HPDE6-E6E7 (cell line): ENCODE data around the gene ZSWIM2.
"Not testable (repeated sequence)": the region's sequence is repeated elsewhere in the genome, so short reads cannot be mapped to it uniquely, and the experiment has no call there.

Experiments used
- DNase-seq: peaks from one replicate; pipeline ENCODE4 v3.0.0; 2011; ENCODE audit warnings: missing footprints; ENCODE audit errors: extremely low spot score

Gene ZSWIM2

DNA sequence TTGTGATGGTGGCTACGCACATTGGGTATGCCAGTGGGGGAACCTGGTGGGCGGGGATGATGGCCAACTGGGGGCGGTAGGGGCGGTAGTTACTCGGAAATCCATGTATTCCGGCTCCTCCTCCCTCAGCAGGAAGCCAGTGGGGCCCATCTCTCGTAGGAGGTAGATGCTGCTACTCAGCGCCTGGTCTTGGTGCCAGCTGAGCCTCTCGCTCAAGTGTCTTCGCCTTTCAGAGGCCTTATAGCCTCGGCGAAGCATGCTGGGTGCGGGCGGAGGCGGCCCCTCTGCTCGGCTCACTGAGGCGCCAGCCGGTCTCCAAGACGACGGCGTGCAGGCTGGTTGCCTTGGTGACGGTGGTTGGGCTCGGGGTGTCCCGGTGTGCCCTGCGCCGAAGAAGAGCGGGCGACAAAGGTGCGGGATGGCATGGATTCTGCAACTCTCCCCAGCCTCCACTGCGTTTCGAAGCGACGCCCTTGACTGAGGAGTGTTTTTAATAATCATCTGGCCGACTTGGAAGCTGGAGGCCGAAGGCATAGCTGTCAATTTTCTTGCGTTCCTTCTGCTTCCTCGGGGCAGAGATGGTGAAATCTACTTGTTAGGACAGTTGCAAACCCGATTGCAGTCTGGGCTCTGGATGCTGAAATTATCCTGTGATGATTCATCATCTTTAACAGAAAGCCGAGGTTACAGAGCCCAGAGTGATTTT is at the start of gene ZSWIM2:
Gene ZSWIM2 (minus strand): TSS at position 298 of the 706 bp plus-strand sequence. CDS start 40 bp downstream, at position 258.
- peak; percentile 50 for DNase-seq

DNA sequence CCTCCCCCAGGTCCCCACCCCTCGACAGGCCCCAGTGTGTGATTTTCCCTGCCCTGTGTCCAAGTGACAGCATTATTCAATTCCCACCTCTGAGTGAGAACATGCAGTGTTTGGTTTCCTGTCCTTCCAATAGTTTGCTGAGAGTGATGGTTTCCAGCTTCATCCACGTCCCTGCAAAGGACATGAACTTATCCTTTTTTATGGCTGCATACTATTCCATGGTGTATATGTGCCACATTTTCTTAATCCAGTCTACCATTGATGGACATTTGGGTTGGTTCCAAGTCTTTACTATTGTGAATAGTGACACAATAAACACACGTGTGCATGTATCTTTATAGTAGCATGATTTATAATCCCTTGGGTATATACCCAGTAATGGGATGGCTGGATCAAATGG is 47.2 kb upstream of the ZSWIM2 start:
- not testable (repeated sequence) for DNase-seq

DNA sequence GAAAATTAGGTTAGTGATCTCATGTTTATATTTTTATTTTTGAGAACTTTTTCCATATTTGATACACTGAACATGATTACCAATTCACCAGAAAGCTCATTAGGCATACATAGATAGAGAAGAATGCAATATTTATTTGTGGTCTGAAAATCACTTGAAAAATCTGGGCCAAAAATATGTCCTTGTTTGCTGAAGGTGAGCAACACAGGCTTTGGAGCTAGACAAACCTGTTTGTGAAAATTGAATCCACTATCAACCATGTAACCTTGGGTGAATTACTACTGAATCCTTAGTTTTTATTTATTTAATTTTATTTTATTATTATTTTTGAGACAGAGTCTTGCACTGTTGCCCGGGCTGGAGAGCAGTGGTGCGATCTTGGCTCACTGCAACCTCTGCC is 46.5 kb upstream of the ZSWIM2 start:
- DNase-seq = no peak

GRCh38 chr2:186894478-186894877 is 45.5 kb upstream of the ZSWIM2 start:
- no peak for DNase-seq

DNA sequence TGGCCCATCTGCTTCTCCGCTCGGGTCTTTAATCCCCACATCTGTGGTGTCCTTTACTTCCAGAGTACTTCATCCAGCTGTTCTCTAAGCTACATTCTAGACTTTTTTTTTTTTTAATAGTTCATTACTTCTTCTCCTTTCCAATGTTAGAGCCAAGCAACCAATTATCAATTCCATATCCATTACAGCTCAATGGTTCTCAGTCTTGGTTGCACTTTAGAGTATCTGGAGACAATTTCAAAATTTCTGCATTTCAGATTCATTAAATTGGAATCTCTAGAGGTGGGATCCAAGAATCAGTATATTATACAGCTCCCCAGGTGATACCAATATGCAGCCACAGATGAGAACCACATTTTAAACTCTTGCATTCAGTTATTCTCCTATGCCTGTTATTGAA is 43.9 kb upstream of the ZSWIM2 start:
- no peak for DNase-seq

GRCh38 chr2:186891185-186891621 is 42.2 kb upstream of the ZSWIM2 start:
- DNase-seq = peak; percentile 10

DNA sequence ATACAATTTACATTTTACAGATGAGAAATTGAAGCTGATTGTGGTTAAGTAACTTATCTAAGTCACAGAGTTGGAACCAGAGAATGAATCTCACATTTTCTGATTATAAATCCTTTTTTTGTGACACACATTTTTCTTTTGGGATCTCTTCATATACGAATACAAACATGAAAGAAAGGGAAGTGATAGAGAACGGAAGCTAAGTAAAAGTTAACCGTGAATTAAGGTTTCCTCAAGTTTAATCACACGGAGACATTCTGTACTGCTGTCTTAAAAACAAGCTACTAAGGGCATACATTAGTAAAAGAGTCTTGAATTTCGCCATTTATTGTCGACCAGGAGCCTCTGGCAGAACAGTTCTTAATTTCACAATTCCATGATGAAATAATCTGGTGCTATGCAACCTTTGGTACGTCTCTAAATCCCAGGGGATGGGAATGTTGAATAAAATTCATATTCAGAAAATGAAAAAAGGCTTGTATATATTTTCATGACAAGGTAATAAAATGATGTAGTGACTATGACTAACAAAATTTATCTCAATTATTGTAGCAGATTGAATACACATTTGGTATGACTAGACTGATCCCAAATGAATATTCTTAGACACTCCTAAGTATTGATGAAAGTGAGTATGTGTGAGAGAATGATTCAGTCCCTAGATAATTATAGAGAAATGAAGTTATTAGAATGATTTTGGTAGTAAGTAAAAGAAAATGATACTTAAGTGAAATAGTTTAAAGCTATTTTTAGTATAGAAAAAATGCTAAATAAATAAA is 40.3 kb upstream of the ZSWIM2 start:
- DNase-seq = no peak

- no peak for DNase-seq
Observed at GRCh38 chr2:186887107-186888090, 38.4 kb upstream of the ZSWIM2 start.

DNA sequence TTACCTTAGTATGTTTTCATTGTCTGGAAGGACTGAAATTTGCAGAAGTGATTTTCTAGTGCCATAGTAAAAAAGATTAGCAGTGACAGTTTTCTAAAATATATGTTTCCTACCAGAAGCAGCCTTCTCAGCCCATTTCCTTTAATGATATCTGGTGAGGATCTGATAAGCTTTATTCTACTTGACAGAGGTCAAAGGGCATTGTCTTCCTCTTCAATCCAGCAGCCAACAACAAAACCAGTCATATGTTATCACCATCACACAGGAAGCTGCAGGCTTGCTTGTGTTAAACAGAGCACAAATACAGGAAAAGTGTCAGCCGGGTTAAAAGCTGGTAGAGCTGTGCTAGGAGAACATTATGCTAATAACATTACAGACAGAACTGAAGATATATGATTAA is 35.6 kb upstream of the ZSWIM2 start:
- DNase-seq = no peak

DNA sequence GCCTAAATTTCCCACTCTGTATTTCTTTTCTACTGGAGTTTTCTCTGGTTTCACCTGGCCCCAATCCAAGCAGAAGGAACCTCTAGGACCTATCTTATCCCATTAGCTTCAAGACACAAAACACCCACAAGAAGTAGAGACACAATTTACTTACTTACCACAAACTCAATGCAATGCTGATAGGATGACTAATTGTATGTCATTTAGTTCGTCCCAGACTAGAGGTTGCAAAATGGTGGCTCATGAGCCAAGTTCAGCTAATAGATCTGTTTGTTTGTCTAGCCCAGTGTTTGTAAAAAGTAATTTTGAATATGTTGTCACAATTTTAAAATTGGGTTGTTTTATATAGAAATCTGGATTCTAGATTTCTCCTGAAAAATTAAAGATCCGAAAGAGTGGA is 34.7 kb upstream of the ZSWIM2 start:
- DNase-seq = no peak

GRCh38 chr2:186882511-186883071 is 33.6 kb upstream of the ZSWIM2 start:
- no peak for DNase-seq

GRCh38 chr2:186881660-186882059 is 32.7 kb upstream of the ZSWIM2 start:
- no peak for DNase-seq

GRCh38 chr2:186879312-186879711 is 30.3 kb upstream of the ZSWIM2 start:
- no peak for DNase-seq

DNA sequence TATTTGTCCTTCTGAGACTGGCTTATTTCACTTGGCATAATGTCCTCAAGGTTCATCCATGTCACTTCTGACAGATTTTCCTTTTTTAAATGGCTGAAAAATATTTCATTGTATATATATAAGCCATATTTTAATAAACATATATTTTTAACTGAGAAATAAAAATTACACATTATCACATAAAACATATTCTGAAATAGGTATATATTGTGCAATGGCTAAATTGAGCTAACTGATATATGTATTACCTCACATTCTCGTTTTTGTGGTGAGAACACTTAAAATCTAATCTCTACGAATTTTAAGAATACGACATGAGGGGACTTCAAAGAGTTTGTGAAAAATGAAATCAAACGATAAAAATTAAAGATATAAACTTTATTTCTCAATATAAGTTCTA is 25.7 kb upstream of the ZSWIM2 start:
- DNase-seq = no peak

DNA sequence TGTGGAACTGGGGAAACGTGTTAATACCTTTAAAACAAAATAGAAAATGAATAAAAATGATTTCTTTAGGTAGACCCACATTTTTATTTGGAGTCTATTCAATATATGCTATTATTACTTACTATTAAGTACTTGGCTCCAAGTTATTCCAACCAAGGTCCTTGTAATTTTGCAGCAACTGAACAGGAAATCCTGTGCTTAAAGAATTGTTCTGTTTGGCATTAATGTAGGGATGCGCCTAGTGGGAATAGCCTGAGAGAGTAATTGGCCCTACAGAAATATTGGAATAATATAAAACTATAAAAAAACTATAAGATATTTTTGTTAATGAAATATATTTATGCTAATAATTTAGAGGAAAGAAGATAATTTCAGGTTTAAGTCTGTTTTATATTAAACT is 22.9 kb upstream of the ZSWIM2 start:
- DNase-seq = no peak

- no peak for DNase-seq
Observed at GRCh38 chr2:186868344-186868743, 19.4 kb upstream of the ZSWIM2 start.

DNA sequence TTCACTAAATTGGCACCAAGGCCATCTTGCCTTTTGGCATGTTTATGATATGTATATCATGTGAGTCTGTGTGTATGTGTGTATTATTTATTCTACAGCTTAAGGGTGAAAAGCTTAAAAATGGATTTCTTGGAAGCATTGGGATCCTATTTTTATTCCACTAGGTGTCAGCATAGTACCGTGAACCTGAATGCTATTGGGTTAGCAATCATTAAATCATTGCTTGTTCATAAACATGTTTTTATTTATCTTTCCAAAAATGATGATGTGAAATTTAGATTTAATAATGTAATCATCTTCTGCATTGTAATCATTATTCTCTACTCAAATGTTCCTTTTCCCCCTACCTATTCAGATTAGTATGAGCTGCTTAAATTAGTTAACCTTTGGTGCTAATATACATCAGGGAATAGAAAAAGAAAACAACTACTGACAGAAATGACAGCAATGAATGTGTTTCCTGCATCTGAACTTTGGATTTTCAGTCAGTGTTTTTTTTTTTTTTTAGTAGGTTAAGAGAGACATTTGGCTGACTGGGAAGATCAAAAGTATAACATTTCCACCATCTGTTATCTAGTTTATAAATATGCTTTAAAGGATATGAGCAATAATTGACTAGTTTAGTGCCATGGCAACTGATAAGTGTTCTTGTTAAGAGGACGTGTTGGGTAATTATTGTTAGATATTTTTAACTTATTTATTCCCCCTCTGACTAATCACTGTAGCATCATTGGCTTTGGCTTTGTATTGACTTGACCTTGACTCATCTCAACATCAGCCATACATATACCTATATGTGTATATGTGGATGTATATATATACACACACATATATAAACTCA is 14.1 kb upstream of the ZSWIM2 start:
- peak; percentile 20 for DNase-seq

DNA sequence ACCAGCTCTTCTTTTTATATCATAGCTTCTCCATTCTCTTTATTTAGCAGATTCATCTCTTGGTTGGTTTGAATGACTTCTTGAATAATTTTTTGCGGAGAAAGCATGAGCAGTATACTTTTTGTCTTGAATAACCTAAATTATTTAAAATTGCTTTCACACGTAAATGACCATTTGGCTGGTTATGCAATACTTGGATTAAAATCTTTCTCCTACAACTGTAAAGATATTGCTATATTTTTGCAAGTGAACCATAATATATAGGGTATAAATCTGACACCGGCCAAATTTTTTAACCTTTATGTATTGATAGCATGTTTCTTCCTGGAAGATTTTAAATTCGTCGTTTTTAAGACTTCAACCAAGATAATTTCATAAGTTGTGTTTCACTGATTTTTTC is 6.2 kb upstream of the ZSWIM2 start:
- no peak for DNase-seq

- DNase-seq = no peak
Observed at GRCh38 chr2:186853951-186854350, 5.0 kb upstream of the ZSWIM2 start.

- DNase-seq = no peak
Observed at GRCh38 chr2:186852508-186852907, 3.5 kb upstream of the ZSWIM2 start.

DNA sequence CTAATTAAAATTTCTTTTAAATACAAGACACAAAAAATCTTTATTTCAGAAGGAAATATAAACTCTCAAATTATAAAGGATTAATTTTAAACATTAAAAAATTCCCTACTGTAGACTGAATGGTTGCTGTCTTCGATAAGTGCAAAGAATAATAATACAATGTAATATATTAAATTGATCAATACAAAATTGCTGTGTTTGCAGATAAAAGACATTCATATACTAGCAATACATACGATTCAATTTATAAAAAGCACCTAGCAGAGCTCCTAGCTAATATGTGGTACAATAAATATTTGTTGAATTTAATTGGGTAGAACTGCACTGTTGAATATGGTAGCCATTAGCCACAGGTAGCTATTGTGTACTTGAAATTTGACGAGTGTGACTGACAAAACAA is 6.6 kb downstream of the ZSWIM2 start:
- no peak for DNase-seq
